Activated CD4-positive, CD25-positive, alpha-beta regulatory T cell (primary cell): Measurements from ENCODE around the gene RPS6KA5.
"Not testable (repeated sequence)": the region's sequence is repeated elsewhere in the genome, so short reads cannot be mapped to it uniquely, and the experiment has no call there.

Experiments
- DNase-seq, 4 experiments: peaks; one replicate each; lab custom pipeline; 2025; lab: John Stamatoyannopoulos, UW

Gene RPS6KA5

DNA sequence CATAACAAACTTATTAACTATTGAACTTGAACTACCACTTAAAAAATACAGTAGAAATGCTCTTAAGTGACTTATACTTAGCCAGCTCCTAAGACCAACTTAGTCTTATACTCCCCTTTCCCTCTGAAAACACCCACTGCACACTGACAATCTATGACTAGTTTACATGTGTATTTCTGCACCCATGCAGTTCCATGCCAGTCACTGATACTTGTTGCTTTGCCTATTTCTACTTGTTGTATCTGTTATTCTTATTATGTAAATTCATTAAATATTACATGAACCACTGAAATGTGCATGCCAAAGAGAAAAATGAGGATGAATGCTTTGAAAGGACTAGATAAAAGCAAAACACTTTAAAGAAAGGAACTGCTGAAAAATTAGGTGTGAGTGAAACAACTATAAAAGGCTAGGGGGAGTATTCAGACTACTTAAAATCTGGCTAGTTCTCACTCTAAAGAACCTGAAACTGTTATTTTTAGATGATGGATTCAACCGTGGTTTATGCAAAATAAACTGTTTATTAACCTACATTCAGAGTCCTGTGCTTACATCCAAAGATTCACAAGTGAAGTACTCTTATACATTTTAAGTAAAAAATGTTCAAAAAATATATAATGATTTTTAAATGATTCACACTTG is 74.7 kb downstream of the RPS6KA5 start:
- DNase-seq: no peak

GRCh38 chr14:90983560-90983959 is 76.9 kb downstream of the RPS6KA5 start:
- DNase-seq: no peak

GRCh38 chr14:90981636-90982035 is 78.8 kb downstream of the RPS6KA5 start:
- DNase-seq: no peak

- DNase-seq: not testable (repeated sequence)
Observed at GRCh38 chr14:90980636-90981035, 79.8 kb downstream of the RPS6KA5 start.

- no peak for DNase-seq
Observed at GRCh38 chr14:90979515-90979914, 80.9 kb downstream of the RPS6KA5 start.

- DNase-seq: no peak
Observed at GRCh38 chr14:90976101-90976500, 84.3 kb downstream of the RPS6KA5 start.

DNA sequence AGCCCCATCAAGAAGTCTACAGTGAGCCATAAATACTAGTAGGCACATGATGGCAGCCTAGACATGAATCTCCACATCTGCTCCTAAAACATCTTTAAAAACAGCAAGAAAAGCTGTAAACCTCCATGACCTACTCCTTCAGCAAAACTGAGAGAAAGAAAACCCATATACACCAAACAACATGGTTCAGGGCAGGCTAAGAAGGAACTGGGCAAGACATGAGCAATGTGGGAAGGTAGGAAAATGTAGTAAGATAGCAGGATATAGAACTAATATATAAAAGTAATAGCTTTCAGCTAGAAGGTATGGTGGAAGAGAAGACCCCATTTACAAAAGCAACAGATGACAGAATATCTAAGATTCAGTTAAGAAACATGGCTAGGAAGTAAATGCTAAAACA is 88.8 kb downstream of the RPS6KA5 start:
- DNase-seq: no peak

DNA sequence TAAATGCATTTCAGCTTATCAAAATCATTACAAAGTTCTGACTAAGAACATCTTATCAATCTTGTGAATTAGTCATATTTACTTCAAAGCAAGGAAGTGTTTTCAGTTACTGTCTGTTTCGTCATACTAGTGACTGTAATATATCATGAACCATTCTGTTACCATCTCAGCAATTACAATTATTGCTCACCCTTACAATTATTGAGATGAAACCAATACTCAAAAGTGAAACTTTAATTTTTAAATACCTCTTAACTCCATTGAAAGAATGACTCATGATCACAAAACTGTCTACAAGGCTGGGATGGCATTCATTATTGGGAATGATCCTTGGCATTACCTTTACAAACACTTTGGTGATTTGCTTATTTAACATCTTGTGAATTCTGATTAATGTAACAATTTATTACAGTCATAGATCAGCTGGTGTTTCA is 90.3 kb downstream of the RPS6KA5 start:
- no peak for DNase-seq

DNA sequence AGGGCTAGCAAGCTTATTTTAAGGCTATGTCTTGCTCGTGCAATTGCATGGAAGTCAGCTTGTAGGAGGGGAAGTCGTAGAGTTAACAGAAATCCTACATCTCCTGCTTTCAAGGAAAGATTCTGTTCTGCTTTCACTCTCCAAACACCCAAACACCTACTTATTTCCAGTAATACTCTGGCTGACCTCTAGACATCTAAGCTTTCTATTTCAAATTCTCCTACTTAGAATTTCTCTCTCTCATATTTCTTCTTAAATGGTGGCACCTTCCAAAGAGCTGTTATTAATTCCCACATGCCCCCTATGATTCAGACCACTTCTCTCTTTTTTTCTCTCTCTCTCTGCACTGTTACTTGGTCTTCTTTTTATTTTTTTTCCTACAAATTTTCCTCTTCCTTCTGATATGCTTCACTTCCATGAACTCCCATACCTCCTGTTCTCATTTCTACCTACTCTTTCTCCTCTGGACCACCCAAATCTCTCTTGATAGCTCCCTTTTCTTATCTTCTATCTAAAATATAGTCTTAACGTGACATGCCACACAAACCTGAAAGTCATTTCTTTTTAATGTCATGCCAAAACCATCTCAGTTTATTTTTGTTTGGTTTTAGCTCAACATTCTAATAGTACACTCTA is 90.8 kb downstream of the RPS6KA5 start:
- no peak for DNase-seq

GRCh38 chr14:90968025-90968424 is 92.4 kb downstream of the RPS6KA5 start:
- DNase-seq: no peak

- DNase-seq: no peak
Observed at GRCh38 chr14:90966493-90966892, 93.9 kb downstream of the RPS6KA5 start.

DNA sequence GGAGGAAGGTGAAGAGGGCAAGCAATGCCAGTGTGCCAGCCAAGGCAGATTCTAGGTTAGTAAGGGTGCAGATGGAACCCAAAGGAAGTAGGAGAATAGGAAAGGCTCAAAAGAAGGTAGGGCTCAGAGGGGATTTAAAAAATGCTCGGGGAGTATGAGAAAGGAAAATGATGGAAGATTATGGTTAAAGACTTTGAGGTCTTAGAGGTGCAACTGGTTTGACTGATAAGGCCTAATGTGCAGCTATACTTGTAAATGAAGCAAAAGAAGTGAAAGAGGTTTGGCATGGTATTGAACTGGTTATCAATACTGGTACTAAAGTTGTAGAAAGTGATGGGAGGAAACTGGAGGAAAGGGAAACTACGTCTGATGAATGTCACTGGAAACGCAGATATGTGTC is 94.7 kb downstream of the RPS6KA5 start:
- DNase-seq: no peak

GRCh38 chr14:90963343-90963742 is 97.1 kb downstream of the RPS6KA5 start:
- DNase-seq: no peak

DNA sequence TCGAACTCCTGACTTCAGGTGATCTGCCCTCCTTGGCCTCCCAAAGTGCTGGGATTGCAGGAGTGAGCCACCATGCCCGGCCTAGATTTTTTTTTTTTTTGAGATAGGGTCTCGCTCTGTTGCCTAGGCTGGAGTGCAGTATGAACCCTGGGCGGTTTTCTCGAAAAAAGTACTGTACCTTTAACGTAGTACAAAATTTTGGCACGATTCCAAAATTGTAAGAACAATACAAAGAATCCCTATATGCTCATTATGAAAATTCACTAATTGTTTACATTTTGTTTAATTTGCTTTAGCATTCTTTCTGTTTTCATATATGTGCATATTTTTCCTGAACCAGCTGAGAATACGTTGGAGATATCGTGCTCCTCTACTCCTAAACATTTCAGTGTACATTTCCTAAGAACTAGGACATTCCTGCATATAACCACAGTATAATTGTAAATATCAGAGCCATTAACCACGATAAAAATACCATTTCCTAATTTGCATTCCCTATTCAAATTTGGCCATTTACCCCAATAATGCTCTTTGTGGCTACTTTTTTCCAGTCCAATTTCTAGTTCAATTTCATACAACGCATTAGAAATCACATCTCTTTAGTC is 97.8 kb downstream of the RPS6KA5 start:
- no peak for DNase-seq

- DNase-seq: no peak
Observed at GRCh38 chr14:90960818-90961217, 99.6 kb downstream of the RPS6KA5 start.

- no peak for DNase-seq
Observed at GRCh38 chr14:90959344-90959743, 101.1 kb downstream of the RPS6KA5 start.

- DNase-seq: no peak
Observed at GRCh38 chr14:90956273-90956672, 104.2 kb downstream of the RPS6KA5 start.

GRCh38 chr14:90953643-90954042 is 106.8 kb downstream of the RPS6KA5 start:
- DNase-seq: not testable (repeated sequence)

- no peak for DNase-seq
Observed at GRCh38 chr14:90943367-90943766, 117.1 kb downstream of the RPS6KA5 start.

GRCh38 chr14:90942511-90942910 is 117.9 kb downstream of the RPS6KA5 start:
- DNase-seq: no peak

GRCh38 chr14:90941706-90942105 is 118.7 kb downstream of the RPS6KA5 start:
- DNase-seq: no peak

- DNase-seq: no peak
Observed at GRCh38 chr14:90940318-90940962, 120.0 kb downstream of the RPS6KA5 start.

DNA sequence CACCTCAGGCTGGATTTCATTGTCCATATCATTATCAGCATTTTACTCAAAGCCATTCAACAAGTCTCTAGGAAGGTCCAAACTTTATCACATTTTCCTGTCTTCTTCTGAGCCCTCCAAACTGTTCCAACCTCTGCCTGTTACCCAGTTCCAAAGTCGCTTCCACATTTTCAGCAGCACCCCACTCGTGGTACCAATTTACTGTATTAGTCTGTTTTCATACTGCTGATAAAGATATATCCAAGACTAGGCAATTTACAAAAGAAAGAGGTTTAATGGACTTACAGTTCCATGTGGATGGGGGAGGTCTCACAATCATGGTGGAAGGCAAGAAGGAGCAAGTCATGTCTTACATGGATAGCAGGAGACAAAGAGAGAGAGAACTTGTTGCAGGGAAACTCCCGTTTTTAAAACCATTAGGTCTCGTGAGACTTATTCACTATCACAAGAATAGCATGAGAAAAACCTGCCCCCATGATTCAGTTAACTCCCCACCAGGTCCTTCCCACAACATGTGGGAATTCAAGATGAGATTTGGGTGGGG is 121.1 kb downstream of the RPS6KA5 start:
- not testable (repeated sequence) for DNase-seq
